LNCaP clone FGC (cell line): ENCODE measurements around the gene ZCCHC13.
A peak's percentile ranks its signal among the peaks of the same experiment; 100 is the strongest.

ENCODE experiments used
- DNase-seq: peaks from one replicate; pipeline ENCODE4 v3.0.0-alpha.2; 2011; ENCODE audit warnings: low read depth
- H3K4me3 ChIP-seq: 2 replicates; pipeline ENCODE4 v1.5.1; 2011; ENCODE audit warnings: mild to moderate bottlenecking, low read depth, low read length, control low read depth
- TF ChIP-seq, protein P1 (sequence below): IDR thresholded peaks from 2 replicates; pipeline ENCODE4 v1.5.1; 2012; ENCODE audit warnings: mild to moderate bottlenecking; ENCODE audit not compliant: control insufficient read depth, insufficient read depth; ENCODE audit errors: extremely low read depth

Gene ZCCHC13

GRCh38 chrX:74343343-74344279 is 39.6 kb downstream of the ZCCHC13 start:
- no peak overlapping the region for H3K4me3 ChIP-seq
- DNase-seq: peak; percentile 66
- TF ChIP-seq, protein P1, sequence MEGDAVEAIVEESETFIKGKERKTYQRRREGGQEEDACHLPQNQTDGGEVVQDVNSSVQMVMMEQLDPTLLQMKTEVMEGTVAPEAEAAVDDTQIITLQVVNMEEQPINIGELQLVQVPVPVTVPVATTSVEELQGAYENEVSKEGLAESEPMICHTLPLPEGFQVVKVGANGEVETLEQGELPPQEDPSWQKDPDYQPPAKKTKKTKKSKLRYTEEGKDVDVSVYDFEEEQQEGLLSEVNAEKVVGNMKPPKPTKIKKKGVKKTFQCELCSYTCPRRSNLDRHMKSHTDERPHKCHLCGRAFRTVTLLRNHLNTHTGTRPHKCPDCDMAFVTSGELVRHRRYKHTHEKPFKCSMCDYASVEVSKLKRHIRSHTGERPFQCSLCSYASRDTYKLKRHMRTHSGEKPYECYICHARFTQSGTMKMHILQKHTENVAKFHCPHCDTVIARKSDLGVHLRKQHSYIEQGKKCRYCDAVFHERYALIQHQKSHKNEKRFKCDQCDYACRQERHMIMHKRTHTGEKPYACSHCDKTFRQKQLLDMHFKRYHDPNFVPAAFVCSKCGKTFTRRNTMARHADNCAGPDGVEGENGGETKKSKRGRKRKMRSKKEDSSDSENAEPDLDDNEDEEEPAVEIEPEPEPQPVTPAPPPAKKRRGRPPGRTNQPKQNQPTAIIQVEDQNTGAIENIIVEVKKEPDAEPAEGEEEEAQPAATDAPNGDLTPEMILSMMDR: peak; percentile 50

DNA sequence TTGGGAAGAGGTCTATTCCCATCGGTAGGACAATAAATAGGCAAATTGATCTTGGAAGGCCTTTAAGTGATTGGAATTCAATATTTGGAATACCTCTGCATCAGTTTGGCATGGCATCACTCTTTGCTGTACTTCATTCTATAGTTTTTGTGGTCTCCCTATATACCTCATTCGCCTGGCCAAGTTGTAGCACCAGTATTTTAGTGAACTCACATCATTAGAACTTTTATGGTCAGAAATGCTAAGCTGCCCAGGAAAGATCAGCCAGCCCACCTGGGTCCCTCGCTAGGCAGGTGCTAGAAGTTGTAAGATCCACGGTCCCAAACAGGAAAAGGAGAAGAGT is 40.3 kb downstream of the ZCCHC13 start:
- no peak overlapping the region for H3K4me3 ChIP-seq
- TF ChIP-seq, protein P1: no peak

GRCh38 chrX:74346088-74346487 is 42.1 kb downstream of the ZCCHC13 start:
- no peak overlapping the region for H3K4me3 ChIP-seq
- DNase-seq: no peak
- TF ChIP-seq, protein P1: no peak

More for the DNA sequence above, 40.3 kb downstream of the ZCCHC13 start:
- DNase-seq: no peak

- no peak for DNase-seq
- TF ChIP-seq, protein P1: no peak
- no peak overlapping the region for H3K4me3 ChIP-seq
Observed at GRCh38 chrX:74349387-74349786, 45.4 kb downstream of the ZCCHC13 start.

GRCh38 chrX:74351760-74352159 is 47.8 kb downstream of the ZCCHC13 start:
- no peak for DNase-seq
- no peak overlapping the region for H3K4me3 ChIP-seq
- TF ChIP-seq, protein P1: no peak

DNA sequence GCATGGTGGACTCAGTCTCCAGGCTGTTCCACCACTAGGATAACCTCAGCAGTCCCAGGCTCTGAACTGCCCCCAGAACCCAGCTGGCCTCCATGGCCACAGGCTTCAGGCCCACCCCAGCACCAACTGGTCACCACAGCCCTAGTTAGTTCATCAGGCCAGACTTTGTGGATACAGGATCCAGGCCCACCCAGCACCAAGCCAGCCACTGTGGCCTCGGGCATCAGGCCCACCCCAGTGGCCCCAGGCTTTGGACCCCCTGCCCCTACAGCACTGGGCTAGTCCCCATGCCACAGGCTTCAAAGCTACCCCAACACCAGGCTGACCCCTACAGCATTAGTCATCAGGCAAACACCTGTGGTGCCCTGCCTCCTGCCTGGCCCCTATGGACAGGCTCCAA is 50.0 kb downstream of the ZCCHC13 start:
- TF ChIP-seq, protein P1: no peak
- DNase-seq: no peak
- H3K4me3 ChIP-seq: no peak overlapping the region
